ENCODE measurements around the gene ABCB9.

Gene ABCB9

GRCh38 chr12:122887819-122888212, 78.4 kb downstream of the ABCB9 start:
- TF ChIP-seq CTCF (IDR thresholded peaks at IDR 0.05; ENCODE audit: low read depth, low read length, missing control alignments), result no peak
- DNase-seq (ENCODE audit: low read depth), result no peak
- in situ Hi-C loops (cut with HindIII; ENCODE audit: low sequenced_read_pairs), result no loop called here
- H3K4me3 ChIP-seq (ENCODE audit: low read depth, low read length), result no peak overlapping the region

- DNase-seq (ENCODE audit: low read depth), result peak; percentile 50
- no peak overlapping the region for H3K4me3 ChIP-seq (ENCODE audit: low read depth, low read length)
- in situ Hi-C loops (cut with HindIII; ENCODE audit: low sequenced_read_pairs), result no loop called here
- no peak for TF ChIP-seq CTCF (IDR thresholded peaks at IDR 0.05; ENCODE audit: low read depth, low read length, missing control alignments)
Measured at GRCh38 chr12:122886851-122887818, 79.1 kb downstream of the ABCB9 start.

- in situ Hi-C loops (cut with HindIII; ENCODE audit: low sequenced_read_pairs), result no loop called here
- no peak overlapping the region for H3K4me3 ChIP-seq (ENCODE audit: low read depth, low read length)
- TF ChIP-seq CTCF (IDR thresholded peaks at IDR 0.05; ENCODE audit: low read depth, low read length, missing control alignments), result no peak
- DNase-seq (ENCODE audit: low read depth), result no peak
Measured at GRCh38 chr12:122886161-122886560, 80.1 kb downstream of the ABCB9 start.

- DNase-seq (ENCODE audit: low read depth), result no peak
- no peak for TF ChIP-seq CTCF (IDR thresholded peaks at IDR 0.05; ENCODE audit: low read depth, low read length, missing control alignments)
- in situ Hi-C loops (cut with HindIII; ENCODE audit: low sequenced_read_pairs), result loop anchor here (5.0 kb wide), 1 partner anchor 62 kb away; no protein-coding TSS in a partner anchor
Measured at GRCh38 chr12:122884860-122885259, 81.4 kb downstream of the ABCB9 start.

GRCh38 chr12:122884091-122884826, 82.0 kb downstream of the ABCB9 start:
- no peak overlapping the region for H3K4me3 ChIP-seq (ENCODE audit: low read depth, low read length)
- DNase-seq (ENCODE audit: low read depth), result no peak
- in situ Hi-C loops (cut with HindIII; ENCODE audit: low sequenced_read_pairs), result loop anchor here (5.0 kb wide), 1 partner anchor 63 kb away; no protein-coding TSS in a partner anchor
- TF ChIP-seq CTCF (IDR thresholded peaks at IDR 0.05; ENCODE audit: low read depth, low read length, missing control alignments), result no peak

More at GRCh38 chr12:122884860-122885259, 81.4 kb downstream of the ABCB9 start:
- no peak overlapping the region for H3K4me3 ChIP-seq (ENCODE audit: low read depth, low read length)

- in situ Hi-C loops (cut with HindIII; ENCODE audit: low sequenced_read_pairs), result loop anchor here (5.0 kb wide), 1 partner anchor 64 kb away; no protein-coding TSS in a partner anchor
- H3K4me3 ChIP-seq (ENCODE audit: low read depth, low read length), result no peak overlapping the region
- TF ChIP-seq CTCF (IDR thresholded peaks at IDR 0.05; ENCODE audit: low read depth, low read length, missing control alignments), result no peak
- DNase-seq (ENCODE audit: low read depth), result no peak
Measured at GRCh38 chr12:122882908-122883558, 83.2 kb downstream of the ABCB9 start.
